Spleen (tissue), 11 donors: ENCODE data around the gene RHBDL3. TPM values are rescaled to one million over a fixed set of nuclear protein-coding genes. Genes with fewer than 3 reads are reported as not detected.

ENCODE experiments used
- DNase-seq: peaks from one replicate; pipeline ENCODE4 v3.0.0-alpha.2; 2020
- H3K27ac ChIP-seq, 8 donors: fragments of 200-600 bp; sonication (generic) in 7 of 8; 1 replicate in 4 of 8; 2 replicates in 4 of 8; pipeline versions ENCODE4 v1.5.0 to v1.8.0; 2016 to 2021; ENCODE audit warnings: inconsistent platforms in 4 of 8, mild to moderate bottlenecking in 4 of 8, moderate library complexity in 1 of 8
- H3K27me3 ChIP-seq, 7 donors: fragments of 200-600 bp; sonication (generic) in 6 of 7; replicated peaks in 1 of 7; 1 replicate in 4 of 7; 2 replicates in 3 of 7; pipeline versions ENCODE4 v1.5.0 to v1.8.0; 2016 to 2021; ENCODE audit warnings: inconsistent platforms in 3 of 7, mild to moderate bottlenecking in 1 of 7
- H3K36me3 ChIP-seq, 6 donors: fragments of 200-600 bp; sonication (generic) in 5 of 6; 1 replicate in 4 of 6; 2 replicates in 2 of 6; pipeline versions ENCODE4 v1.5.0 to v1.8.0; 2016 to 2021; ENCODE audit warnings: inconsistent platforms in 2 of 6
- H3K4me1 ChIP-seq, 6 donors: fragments of 200-600 bp; sonication (generic) in 5 of 6; 1 replicate in 3 of 6; 2 replicates in 3 of 6; pipeline versions ENCODE4 v1.5.0 to v1.8.0; 2016 to 2021; ENCODE audit warnings: inconsistent platforms in 3 of 6
- H3K4me3 ChIP-seq, 8 donors: fragments of 200-600 bp; sonication (generic) in 7 of 8; 1 replicate in 4 of 8; 2 replicates in 4 of 8; pipeline versions ENCODE4 v1.5.0 to v1.8.0; 2016 to 2021; ENCODE audit warnings: inconsistent platforms in 4 of 8, mild to moderate bottlenecking in 4 of 8, moderate library complexity in 2 of 8
- H3K9me3 ChIP-seq, 8 donors: fragments of 200-600 bp; sonication (generic) in 7 of 8; 1 replicate in 4 of 8; 2 replicates in 4 of 8; pipeline versions ENCODE4 v1.5.0 to v1.8.0; 2016 to 2021; ENCODE audit warnings: inconsistent platforms in 4 of 8
- POLR2A ChIP-seq, 3 donors: fragments of 450-650 bp; IDR thresholded peaks; one replicate each; pipeline ENCODE4 v1.5.1; 2017; ENCODE audit warnings: antibody characterized with exemption in 3 of 3, mild to moderate bottlenecking in 1 of 3
- POLR2AphosphoS5 ChIP-seq, 3 donors: sonication (generic); formaldehyde crosslinking; IDR thresholded peaks; one replicate each; pipeline ENCODE4 v1.5.1; 2017; ENCODE audit warnings: antibody characterized with exemption in 3 of 3
- WGBS, 5 donors: extraction: QIAGEN DNeasy Blood & Tissue Kit in 3 of 5; methylation state at CpG; one replicate each; pipeline versions ENCODE4 v1.1.5 to v1.1.7; 2013 to 2018; 5-methylcytosine and 5-hydroxymethylcytosine counted together
- intact Hi-C: fragments of 100-400 bp; cut with DNase I; formaldehyde crosslinking; loops from one replicate; pipeline ENCODE4 v1.15.0; 2023; ENCODE audit warnings: low total_unique reads
- polyA plus RNA-seq, 3 donors: library from polyadenylated mRNA; stranded (reverse); fragments of 200-250 nt; gene quantifications; one replicate each; pipeline ENCODE4 v1.2.1, GENCODE V29; 2013
- total RNA-seq, 7 donors: library from RNA; depleted of rRNA in 3 of 7; stranded (reverse); fragments of >200 nt in 3 of 7; fragmentation: NEBNext Ultra II Directional in 4 of 7; extraction: Animal tissue kit (Norgen Biotek cat#: 25700) in 4 of 7; gene quantifications; one replicate each; pipeline versions ENCODE4 v1.1.0 to v1.2.1, GENCODE V29; 2016 to 2021
- TF ChIP-seq, protein P1 (sequence below), 11 experiments: fragments of 200-600 bp in 7 of 11; fragments of 450-650 bp in 4 of 11; sonication (generic) in 4 of 11; IDR thresholded peaks in 8 of 11; conservative IDR thresholded peaks in 3 of 11; 1 replicate in 7 of 11; 2 replicates in 4 of 11; pipeline versions ENCODE4 v1.4.0 to v1.8.0; 2016 to 2021; ENCODE audit warnings: antibody characterized with exemption in 11 of 11, inconsistent platforms in 4 of 11, mild to moderate bottlenecking in 1 of 11
- donor health status: healthy with polysubstance abuse.
- donor health status: DM: no; HTN: no; CAD: no; lungs with moderate emphysema.
- donor health status: DM: no; HTN: no; CAD: no.
- donor health status: Bipolar disorder and iron deficiency.
- donor health status: healthy.
- donor health status: DM: no; HTN: no; CAD: no.
- donor health status: DM: yes; HTN: yes; CAD: no.

The RHBDL3 gene
- total and polyA plus RNA-seq, 10 donors = 0.06 to 0.72 (median 0.25) TPM; not detected in 3

DNA sequence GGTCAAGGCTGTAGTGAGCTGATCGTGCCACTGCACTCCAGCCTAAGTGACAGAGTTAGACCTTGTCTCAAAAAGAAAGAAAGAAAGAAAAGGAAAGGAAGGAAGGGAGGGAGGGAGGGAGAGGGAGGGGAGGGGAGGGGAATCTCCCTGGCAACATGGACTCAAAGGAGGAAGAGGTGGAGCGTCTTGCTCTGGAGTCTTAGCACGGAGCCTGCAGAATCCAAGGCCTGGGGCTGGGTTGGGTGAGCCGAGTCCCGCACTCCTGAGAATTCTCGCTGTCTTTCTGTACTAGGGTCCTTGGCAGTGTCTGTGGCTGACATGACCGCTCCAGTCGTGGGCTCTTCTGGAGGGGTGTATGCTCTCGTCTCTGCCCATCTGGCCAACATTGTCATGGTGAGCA is 39.4 kb downstream of the RHBDL3 start:
- WGBS, 5 donors = 71 to 92% (median 77%) methylated on average over 9 of the region's 9 CpGs
- intact Hi-C loops = no loop called here
- H3K36me3 ChIP-seq = no peaks in the 10 kb centered on the region

DNA sequence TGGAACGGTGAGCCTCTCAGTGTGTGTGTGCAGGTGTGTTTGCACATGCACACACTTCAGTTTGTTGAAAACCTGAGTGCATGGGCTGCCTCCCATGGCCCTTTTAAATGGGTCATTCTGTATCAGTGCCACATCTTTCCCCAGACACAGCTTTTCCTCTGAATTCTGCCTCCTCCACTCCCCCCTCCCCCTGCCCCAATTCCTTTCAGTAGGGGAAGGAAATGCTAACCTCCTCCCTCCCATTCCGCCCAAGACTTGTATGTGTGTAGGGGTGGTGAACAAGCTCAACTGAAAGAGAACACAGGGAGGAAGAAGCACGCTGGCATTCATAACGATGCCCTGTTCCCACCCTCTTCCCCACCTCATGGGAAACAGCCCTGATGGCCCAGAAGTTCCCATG is 42.0 kb downstream of the RHBDL3 start:
- Histone ChIP-seq H3K9me3 (no peaks in the 10 kb centered on the region), H3K4me3 (no peak overlapping the region), H3K27me3 (no peaks in the 10 kb centered on the region), H3K4me1 (no peaks in the 10 kb centered on the region), H3K36me3 (no peaks in the 10 kb centered on the region), H3K27ac (no peak overlapping the region)
- TF ChIP-seq, protein P1, sequence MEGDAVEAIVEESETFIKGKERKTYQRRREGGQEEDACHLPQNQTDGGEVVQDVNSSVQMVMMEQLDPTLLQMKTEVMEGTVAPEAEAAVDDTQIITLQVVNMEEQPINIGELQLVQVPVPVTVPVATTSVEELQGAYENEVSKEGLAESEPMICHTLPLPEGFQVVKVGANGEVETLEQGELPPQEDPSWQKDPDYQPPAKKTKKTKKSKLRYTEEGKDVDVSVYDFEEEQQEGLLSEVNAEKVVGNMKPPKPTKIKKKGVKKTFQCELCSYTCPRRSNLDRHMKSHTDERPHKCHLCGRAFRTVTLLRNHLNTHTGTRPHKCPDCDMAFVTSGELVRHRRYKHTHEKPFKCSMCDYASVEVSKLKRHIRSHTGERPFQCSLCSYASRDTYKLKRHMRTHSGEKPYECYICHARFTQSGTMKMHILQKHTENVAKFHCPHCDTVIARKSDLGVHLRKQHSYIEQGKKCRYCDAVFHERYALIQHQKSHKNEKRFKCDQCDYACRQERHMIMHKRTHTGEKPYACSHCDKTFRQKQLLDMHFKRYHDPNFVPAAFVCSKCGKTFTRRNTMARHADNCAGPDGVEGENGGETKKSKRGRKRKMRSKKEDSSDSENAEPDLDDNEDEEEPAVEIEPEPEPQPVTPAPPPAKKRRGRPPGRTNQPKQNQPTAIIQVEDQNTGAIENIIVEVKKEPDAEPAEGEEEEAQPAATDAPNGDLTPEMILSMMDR (IDR thresholded peaks at IDR 0.05 in 8 of 11, conservative IDR thresholded peaks at IDR 0.05 in 3 of 11) = no peak
- 21 to 38% (median 27%) methylated on average over 4 of the region's 4 CpGs for WGBS, 5 donors
- no peak for DNase-seq
- intact Hi-C loops = no loop called here

More for the DNA sequence above, 39.4 kb downstream of the RHBDL3 start:
- no peaks in the 10 kb centered on the region for H3K9me3 ChIP-seq
- H3K27me3 ChIP-seq = no peaks in the 10 kb centered on the region
- H3K4me3 ChIP-seq = no peak overlapping the region
- no peak for DNase-seq
- TF ChIP-seq, protein P1 (IDR thresholded peaks at IDR 0.05 in 8 of 11, conservative IDR thresholded peaks at IDR 0.05 in 3 of 11) = no peak
- TF ChIP-seq POLR2A (IDR thresholded peaks at IDR 0.05) (no peak), POLR2AphosphoS5 (IDR thresholded peaks at IDR 0.05) (no peak)
- no peak overlapping the region for H3K27ac ChIP-seq
- no peaks in the 10 kb centered on the region for H3K4me1 ChIP-seq

DNA sequence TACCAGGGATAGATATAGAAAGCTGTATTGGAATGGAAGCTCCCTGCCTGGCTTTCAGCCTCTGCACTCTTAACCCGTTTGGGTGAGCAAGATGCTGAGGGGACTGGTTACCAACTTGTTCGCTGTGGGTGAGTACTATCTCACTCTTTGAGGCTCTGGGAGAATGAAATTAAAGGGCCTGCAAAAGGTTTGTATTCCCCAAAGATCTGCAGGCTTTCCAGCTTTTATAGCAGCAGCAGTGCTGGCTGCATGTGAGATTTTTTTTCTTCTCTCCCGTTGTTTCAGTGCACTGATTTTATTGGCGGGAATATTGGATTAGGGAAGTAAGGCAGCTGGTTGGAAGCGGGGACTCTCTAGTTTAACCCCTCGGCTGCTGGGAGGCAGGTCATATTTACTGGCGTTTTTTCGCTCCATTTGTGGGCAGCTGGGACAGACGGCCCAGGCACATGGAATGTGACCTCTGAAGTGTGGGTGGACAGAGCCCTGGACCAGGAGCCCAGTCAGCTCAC is 45.5 kb downstream of the RHBDL3 start:
- H3K9me3 ChIP-seq = no peaks in the 10 kb centered on the region
- TF ChIP-seq POLR2A (IDR thresholded peaks at IDR 0.05) (no peak), POLR2AphosphoS5 (IDR thresholded peaks at IDR 0.05) (no peak)
- TF ChIP-seq, protein P1 (IDR thresholded peaks at IDR 0.05 in 8 of 11, conservative IDR thresholded peaks at IDR 0.05 in 3 of 11) = no peak
- H3K4me1 ChIP-seq = no peaks in the 10 kb centered on the region
- H3K27ac ChIP-seq = no peak overlapping the region
- DNase-seq = no peak
- WGBS, 5 donors = 46 to 71% (median 56%) methylated on average over 9 of the region's 9 CpGs
- H3K36me3 ChIP-seq = no peaks in the 10 kb centered on the region
- no peaks in the 10 kb centered on the region for H3K27me3 ChIP-seq
- intact Hi-C loops = loop anchor here (10.0 kb wide), 1 partner anchor 56 kb away; no protein-coding TSS in a partner anchor
- no peak overlapping the region for H3K4me3 ChIP-seq

DNA sequence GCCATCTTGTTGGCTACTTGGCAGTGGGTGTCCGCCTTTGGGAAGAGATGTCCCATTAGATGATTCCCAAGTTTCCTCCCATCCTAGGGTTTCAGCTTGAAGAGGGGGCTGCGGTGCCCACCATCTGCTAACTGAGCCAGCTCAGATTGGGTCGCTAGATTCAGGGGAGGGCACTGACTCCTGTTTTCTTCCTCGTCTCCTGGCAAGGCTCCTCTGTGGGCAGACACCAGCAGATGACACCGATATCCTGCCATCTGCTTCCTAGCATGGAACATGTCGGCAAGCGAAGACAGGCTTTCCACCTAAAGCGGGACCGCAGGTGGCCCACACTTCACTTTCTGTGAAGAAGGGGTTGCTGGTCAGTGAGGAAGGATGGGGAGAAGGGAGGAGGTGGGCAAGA is 49.0 kb downstream of the RHBDL3 start:
- Histone ChIP-seq H3K9me3 (no peaks in the 10 kb centered on the region), H3K27ac (no peak overlapping the region), H3K4me3 (no peak overlapping the region), H3K4me1 (peaks cover 0 to 12% (median 7%) of the 10 kb centered on the region in 6 donors), H3K27me3 (no peaks in the 10 kb centered on the region), H3K36me3 (no peaks in the 10 kb centered on the region)
- intact Hi-C loops = loop anchor here (10.0 kb wide), 1 partner anchor 60 kb away; no protein-coding TSS in a partner anchor
- DNase-seq = no peak
- 54 to 79% (median 67%) methylated on average over 9 of the region's 9 CpGs for WGBS, 5 donors
- no peak for TF ChIP-seq POLR2A (IDR thresholded peaks at IDR 0.05)
- TF ChIP-seq, protein P1 (IDR thresholded peaks at IDR 0.05 in 8 of 11, conservative IDR thresholded peaks at IDR 0.05 in 3 of 11) = no peak
